Measurements from ENCODE around the gene KDM1B.
"Not testable (repeated sequence)": the region's sequence is repeated elsewhere in the genome, so short reads cannot be mapped to it uniquely, and the experiment has no call there.

The KDM1B gene

DNA sequence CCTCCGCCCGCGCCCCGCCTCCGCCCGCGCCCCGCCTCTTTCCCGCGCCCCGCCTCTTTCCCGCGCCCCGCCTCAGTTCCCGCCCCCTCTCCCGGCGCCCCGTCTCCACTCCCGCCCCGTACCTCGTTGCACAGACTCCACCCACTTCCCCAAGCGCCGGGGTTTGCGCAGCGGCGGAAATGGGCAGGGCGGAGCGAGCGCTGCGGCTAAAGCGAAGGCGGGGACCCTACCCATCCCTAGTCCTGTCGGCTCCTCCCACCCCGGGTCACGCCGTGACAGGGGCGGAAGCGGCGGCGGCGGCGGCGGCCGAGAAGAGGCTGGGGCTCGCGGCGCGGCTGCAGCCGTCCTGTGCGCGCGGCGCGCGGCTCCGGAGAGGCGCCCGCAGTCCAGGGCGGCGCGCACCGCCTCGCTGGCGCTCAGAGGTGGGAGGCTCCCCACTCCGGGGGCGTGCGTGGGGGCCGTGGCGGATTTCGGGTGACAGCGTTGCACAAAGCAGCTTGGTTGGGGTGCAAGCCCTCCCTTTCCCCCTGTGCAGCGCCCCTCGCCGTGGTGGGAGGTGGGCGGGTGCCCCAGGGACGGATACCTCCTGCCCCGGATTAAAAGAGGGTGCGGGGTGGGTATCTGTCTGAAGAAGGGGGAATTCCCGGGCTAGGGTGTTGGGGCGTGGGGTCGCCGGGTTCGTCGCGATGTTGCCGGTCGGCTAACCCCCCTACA is at the start of gene KDM1B:
Gene KDM1B, plus strand, starts transcription at position 273 of the 714 bp plus-strand sequence. CDS start 4,474 bp downstream, outside the sequence.
- DNase-seq (ENCODE audit: low read depth): peak; percentile 91

- DNase-seq (ENCODE audit: low read depth): no peak
Observed at GRCh38 chr6:18107061-18107460, 48.2 kb upstream of the KDM1B start.

DNA sequence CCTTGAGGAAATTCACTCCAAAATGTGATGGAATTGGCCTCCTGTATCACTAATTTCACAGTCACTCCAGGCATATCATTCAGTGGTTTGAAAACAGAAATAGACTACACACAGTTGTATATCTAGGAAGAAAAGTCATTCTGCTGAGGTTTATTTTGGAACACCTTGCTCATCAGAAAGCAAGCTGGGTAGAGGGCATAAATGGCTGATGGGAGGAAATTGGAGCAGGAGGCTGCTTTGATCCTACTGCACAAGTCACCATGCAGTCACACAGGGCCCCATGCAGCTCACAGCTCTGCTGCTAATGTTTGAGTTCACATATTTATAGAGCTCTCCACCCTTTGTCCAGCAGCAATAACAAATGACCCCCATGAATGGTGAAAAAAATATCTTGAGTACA is 45.1 kb upstream of the KDM1B start:
- DNase-seq (ENCODE audit: low read depth): no peak

DNA sequence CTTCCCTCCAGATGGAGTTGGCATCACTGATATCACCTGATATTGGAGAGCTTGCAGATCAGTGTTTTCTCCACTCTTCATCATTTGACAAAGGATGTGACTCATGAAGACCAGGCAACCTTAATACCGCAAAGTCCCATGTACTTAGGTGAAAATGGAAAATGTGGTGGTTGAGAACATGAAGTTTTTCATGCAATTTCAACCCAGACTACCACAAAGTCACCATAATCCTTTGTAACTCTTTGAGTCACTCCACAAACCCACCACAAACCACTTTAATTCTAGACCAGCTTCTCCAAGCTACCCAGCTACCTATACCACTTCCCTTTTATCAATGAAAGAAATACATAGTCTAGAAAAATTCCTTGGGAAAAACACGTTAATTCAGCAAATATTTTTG is 39.9 kb upstream of the KDM1B start:
- no peak for DNase-seq (ENCODE audit: low read depth)

DNA sequence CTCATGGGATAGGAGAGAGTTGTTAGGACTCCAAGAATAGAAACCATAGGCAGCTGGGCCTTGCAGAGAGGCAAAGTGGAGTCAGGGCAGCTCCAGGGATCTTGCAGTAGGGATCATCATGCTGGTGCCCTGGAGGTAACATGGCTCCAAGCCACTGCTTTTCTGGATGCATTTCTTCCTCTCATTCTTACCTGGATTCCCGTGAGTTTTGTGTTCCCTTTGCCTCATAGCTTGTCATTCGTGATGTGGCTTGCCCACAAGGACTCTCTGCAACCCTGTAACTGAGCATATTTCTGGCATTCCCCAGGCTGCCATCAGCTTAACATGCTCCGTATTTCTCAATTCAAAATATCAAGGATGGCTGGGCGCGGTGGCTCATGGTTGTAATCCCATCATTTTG is 38.1 kb upstream of the KDM1B start:
- no peak for DNase-seq (ENCODE audit: low read depth)

- DNase-seq (ENCODE audit: low read depth): no peak
Observed at GRCh38 chr6:18118330-18118729, 36.9 kb upstream of the KDM1B start.

DNA sequence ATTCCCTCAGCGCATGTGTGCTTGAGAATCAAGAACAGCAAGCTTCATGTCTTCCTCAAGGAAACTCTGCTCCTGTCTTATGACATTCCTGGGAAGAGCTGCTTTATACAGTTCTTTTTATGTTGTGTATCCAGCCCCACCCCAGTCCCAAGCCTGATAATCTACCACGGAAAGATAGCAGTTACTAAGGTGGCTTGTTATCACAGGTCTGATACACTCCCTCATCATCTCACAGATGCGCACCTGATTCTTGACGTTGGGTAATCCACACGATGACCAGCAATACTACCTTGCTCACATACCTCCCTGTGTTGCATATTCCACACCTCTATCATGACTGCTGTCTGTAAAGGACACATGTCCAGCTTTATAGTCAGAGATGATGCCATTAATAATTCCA is 36.0 kb upstream of the KDM1B start:
- DNase-seq (ENCODE audit: low read depth): no peak

- no peak for DNase-seq (ENCODE audit: low read depth)
Observed at GRCh38 chr6:18121580-18122127, 33.6 kb upstream of the KDM1B start.

GRCh38 chr6:18122128-18123093 is 32.8 kb upstream of the KDM1B start, which contains the start of gene NHLRC1:
NHLRC1 (minus strand) TSS chr6:18122677; CDS start chr6:18122606, 71 bp downstream.
- DNase-seq (ENCODE audit: low read depth): no peak

DNA sequence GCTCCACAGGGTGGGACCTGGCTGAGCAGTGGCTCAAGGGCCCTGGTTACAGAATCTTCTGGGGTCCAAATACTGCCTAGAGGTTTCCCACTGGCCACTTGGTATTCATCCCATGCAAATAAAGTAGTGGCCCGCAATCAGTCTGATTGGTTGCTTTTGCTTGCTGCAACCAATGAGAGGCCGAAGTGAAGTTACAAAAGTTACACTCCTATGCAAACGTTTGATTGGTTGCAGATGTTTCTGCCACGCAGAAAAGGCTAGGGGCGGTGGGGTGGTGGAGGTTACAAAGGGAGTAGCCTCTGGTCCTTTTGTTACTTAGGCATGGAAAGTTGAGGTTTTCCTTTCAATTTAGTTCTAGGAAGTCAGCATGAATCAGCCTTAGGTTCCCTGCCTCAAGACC is 29.1 kb upstream of the KDM1B start:
- DNase-seq (ENCODE audit: low read depth): no peak

- DNase-seq (ENCODE audit: low read depth): no peak
Observed at GRCh38 chr6:18132346-18132745, 22.9 kb upstream of the KDM1B start.

- no peak for DNase-seq (ENCODE audit: low read depth)
Observed at GRCh38 chr6:18135171-18135570, 20.1 kb upstream of the KDM1B start.

DNA sequence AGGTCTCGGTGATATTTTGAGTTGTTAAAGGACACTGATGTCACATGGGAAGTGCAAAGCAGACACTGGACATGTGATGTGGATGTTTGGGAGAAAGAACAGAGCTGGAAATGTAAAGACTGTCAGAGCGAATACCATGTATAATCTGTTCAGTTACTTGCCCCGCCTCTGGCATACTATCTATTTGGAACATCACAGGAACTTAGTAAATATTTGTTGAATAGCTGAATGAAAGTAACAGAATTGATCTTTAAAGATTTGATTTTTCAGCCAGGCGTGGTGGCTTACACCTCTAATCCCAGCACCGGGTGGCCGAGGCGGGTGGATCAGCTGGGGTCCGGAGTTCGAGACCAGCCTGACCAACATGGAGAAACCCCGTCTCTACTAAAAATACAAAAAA is 19.0 kb upstream of the KDM1B start:
- DNase-seq (ENCODE audit: low read depth): no peak

- DNase-seq (ENCODE audit: low read depth): no peak
Observed at GRCh38 chr6:18138906-18139305, 16.3 kb upstream of the KDM1B start.

DNA sequence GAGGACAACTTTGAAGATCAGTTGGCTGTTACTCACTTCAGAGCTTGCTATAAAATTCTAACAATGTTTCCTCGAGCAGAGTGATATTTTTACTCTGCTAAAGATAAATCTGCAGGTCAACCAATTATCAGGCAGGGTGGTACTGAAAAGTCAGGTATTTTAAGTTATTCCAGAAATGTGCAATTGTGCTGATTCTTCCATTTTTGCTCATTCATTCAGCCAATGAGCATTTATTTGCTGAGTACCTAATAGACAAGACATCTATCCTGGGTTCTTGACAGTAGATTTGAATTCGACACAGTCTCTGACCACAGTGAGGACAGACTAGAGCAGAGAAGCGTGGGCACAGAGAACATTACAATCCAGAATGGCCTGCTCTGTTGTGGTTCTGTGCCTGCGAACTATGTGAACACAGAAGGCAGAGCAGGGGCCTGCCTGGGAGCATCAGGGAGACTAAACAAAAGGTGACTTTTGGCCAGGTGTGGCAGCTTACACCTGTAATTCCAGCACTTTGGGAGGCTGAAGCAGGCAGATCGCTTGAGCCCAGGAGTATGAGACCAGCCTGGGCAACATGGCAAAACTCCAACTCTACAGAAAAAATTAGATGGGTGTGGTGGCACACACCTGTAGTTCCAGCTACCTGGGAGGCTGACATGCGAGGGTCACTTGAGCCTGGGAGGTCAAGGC is 15.1 kb upstream of the KDM1B start:
- DNase-seq (ENCODE audit: low read depth): no peak

DNA sequence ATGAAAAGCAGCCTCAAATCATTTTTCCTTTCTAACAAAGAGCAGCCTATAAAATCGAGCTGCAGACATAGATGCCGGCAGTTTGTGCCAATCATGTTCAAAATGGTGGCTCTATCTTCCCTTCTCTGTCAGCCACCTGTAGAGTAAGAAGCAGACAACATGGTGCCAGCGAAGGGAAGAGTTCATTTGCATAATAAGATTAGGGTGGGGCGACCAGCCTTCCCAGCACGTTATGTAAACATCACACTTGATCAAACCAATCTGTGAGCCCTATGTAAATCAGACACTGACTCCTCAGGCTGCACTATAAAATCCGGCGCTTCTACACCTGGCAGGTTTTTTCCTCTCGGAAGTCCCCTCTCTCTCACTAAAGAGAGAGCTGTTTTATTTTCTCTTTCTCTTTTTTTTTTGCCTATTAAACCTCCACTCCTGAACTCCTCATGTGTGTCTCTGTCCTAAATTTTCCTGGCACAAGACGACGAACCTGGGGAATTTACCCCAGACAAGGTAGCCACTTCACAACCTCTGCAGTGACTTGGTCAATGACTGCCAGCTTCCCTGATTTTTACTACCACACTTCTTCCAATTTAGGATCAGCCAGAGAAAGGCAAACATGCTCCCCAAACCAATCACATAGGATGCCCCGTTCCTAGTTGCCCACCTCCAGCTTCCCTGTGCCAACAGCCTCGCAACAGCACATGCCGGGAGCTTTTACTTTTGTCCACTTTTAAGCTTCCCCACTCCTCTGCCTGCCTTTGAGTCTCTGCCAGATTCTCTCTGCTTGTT is 13.2 kb upstream of the KDM1B start:
- no peak for DNase-seq (ENCODE audit: low read depth)

GRCh38 chr6:18142591-18142861 is 12.7 kb upstream of the KDM1B start:
- no peak for DNase-seq (ENCODE audit: low read depth)

- DNase-seq (ENCODE audit: low read depth): no peak
Observed at GRCh38 chr6:18147160-18147559, 8.1 kb upstream of the KDM1B start.

DNA sequence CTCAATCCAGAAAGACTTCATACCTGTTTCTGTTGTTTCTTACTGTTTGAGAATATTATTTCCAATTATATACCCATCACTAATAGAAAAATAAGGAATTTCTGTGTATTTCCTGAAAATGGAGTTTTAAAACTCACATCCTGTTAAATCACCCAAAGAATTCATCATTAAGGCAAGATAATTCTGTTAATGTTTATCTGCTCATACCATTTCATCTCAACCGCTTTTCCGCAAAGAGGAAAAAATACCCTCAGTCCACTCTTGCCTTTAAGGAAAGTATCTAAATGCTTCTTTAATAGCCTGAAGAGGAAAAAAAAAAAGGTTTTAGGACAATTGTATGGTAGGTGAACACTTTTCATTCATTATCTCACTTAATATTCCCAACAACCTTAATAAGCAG is 7.6 kb upstream of the KDM1B start:
- no peak for DNase-seq (ENCODE audit: low read depth)

- DNase-seq (ENCODE audit: low read depth): peak; percentile 84
Observed at GRCh38 chr6:18148304-18149025, 6.8 kb upstream of the KDM1B start.

DNA sequence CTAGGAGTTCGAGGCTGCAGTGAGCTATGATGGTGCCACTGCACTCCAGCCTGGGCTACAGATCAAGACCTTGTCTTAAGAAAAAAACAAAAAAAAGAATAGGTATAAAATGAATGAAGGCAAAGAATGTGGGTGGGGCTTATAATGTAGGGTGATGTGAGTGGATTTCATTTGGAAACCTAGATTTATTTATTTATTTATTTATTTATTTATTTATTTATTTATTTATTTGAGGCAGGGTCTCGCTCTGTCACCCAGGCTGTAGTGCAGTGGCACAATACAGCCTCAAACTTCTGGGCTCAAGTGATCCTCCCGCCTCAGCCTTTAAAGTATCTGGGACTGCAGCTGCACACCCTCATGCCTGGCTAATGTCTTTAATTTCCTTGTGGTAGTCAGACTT is 3.8 kb upstream of the KDM1B start:
- not testable (repeated sequence) for DNase-seq (ENCODE audit: low read depth)

All from HS-27A (cell line).